ENCODE data around the gene YJEFN3. TPM values are rescaled to one million over a fixed set of nuclear protein-coding genes. Genes with fewer than 3 reads are reported as not detected.

Gene YJEFN3
- total and polyA plus RNA-seq, 2 of the 8 experiments (the other 6 are each of a cell fraction or from before 2014, with no cell fraction given), result 5.7 to 9.4 TPM

DNA sequence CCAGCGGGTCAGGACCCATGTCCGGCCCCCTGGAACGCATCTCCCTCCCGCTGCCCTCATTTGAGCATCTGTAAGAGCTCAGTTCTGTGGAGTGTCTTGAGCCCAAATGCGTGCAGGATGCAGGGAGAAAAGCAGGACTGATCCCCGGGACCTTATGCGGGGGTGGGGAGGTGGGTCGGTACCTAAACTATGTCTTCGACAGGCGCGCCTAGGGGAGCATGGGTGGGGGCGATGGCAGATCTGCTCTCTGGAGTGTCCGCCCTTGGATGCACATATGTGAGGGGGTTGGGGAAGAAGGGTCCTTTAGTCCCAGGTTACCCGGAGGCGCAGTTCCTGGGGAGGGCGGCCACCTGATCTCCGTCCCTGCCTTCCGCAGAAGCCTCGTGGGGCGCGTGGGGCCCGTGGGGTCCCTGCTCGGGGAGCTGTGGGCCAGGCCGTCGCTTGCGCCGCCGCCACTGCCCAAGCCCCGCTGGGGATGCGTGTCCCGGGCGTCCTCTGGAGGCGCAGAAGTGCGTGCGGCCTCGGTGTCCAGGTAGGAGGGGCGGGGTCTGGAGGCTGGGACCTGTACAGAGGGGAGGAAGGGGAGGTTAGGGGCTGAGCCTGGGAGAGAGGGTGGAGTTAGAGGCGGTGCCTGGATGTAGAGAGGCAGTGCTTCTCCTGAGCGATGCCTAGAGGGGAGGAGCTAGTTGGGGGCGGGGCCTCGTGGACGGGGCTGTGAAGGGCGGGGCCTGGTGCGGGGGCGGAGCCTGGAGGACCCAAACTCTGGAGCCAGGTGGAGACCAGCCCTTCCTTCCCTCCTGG lies 12.2 kb downstream of the YJEFN3 start:
- no peak overlapping the region for H2BK120ac ChIP-seq (replicated peaks; ENCODE audit: low read depth, low read length)
- no peak overlapping the region for H4K91ac ChIP-seq (replicated peaks; ENCODE audit: insufficient read length, low read length)
- peaks cover 9% of the 10 kb centered on the region; the same call in 1 of the 2 replicates for H3K23me2 ChIP-seq (ENCODE audit: low read depth, low read length)
- H3K4me1 ChIP-seq (replicated peaks in 1 of 4; ENCODE audit: control insufficient read depth in 3 of 4, insufficient read depth in 4 of 4, low read length in 3 of 4), result peaks cover 0 to 8% (median 3%) of the 10 kb centered on the region in 4 experiments; a peak in 3 of 7 replicates
- H3K4ac ChIP-seq (replicated peaks; ENCODE audit: insufficient read length, low read depth, low read length), result no peak overlapping the region
- peak; percentile 94 to 98 for DNase-seq (ENCODE audit: low read depth in 1 of 2, low spot score in 2 of 2)
- no peak overlapping the region for H2BK20ac ChIP-seq (ENCODE audit: low read length)
- H3K4me2 ChIP-seq (ENCODE audit: insufficient read depth in 1 of 2, low read depth in 2 of 2, low read length in 2 of 2), result peak overlapping the region; percentile 52 to 66
- H3K27ac ChIP-seq (ENCODE audit: low read depth, low read length), result no peak overlapping the region
- peak; percentile 36 for FAIRE-seq
- no peaks in the 10 kb centered on the region for H3K36me3 ChIP-seq (ENCODE audit: control insufficient read depth in 2 of 4, insufficient read depth in 4 of 4, low read length in 3 of 4)
- 0 out of 7 replicates have a peak overlapping the region, but pooled peaks of 2 of the 4 experiments have one; percentile 8 to 30 for H3K9ac ChIP-seq (replicated peaks in 1 of 4; ENCODE audit: extremely low read depth in 1 of 4, low read depth in 3 of 4, low read length in 3 of 4)
- no peak overlapping the region for H2BK15ac ChIP-seq (ENCODE audit: low read length)
- no peaks in the 10 kb centered on the region for H3K79me1 ChIP-seq (ENCODE audit: low read depth, low read length)
- no peak overlapping the region for H2AFZ ChIP-seq (ENCODE audit: low read length)
- POLR2A ChIA-PET (ENCODE audit: partially characterized antibody), result interaction anchor here (0.6 to 1.6 kb wide), 8 partner anchors 9 to 109 kb away, joined by 3 to 6 read pairs (median 4); partner anchors contain the start of genes LPAR2, NDUFA13 and TSSK6
- H2AK5ac ChIP-seq (ENCODE audit: low read depth, low read length), result no peak overlapping the region
- no peak overlapping the region for H3K56ac ChIP-seq (replicated peaks; ENCODE audit: insufficient read length, low read depth, low read length)
- peak overlapping the region; percentile 27; the same call in 1 of the 2 replicates for H2BK12ac ChIP-seq (ENCODE audit: low read depth, low read length)
- H3K14ac ChIP-seq (ENCODE audit: insufficient read length), result no peak overlapping the region
- no peaks in the 10 kb centered on the region for H3K79me2 ChIP-seq (ENCODE audit: control insufficient read depth in 1 of 2, insufficient read depth in 2 of 2, low read length in 2 of 2)
- H2BK5ac ChIP-seq (ENCODE audit: low read depth, low read length), result no peak overlapping the region
- H4K5ac ChIP-seq (ENCODE audit: insufficient read length, low read depth, low read length), result no peak overlapping the region
- CTCF ChIA-PET (ENCODE audit: partially characterized antibody), result interaction anchor here (0.6 to 8.2 kb wide), 10 partner anchors 8 to 459 kb away, joined by 3 to 104 read pairs (median 4); partner anchors contain the start of genes NDUFA13 and YJEFN3
- peaks cover 6 to 26% (median 20%) of the 10 kb centered on the region in 4 experiments for H3K27me3 ChIP-seq (replicated peaks in 1 of 4; ENCODE audit: control insufficient read depth in 3 of 4, extremely low read depth in 1 of 4, insufficient read depth in 3 of 4, low read length in 3 of 4)
- peaks cover 3% of the 10 kb centered on the region in 2 experiments for H4K20me1 ChIP-seq (replicated peaks in 1 of 2; ENCODE audit: control insufficient read depth in 1 of 2, insufficient read depth in 2 of 2, low read length in 2 of 2)
- no peak overlapping the region for H3K18ac ChIP-seq (ENCODE audit: extremely low read depth, low read length)
- no peak overlapping the region for H3K23ac ChIP-seq (ENCODE audit: insufficient read length)
- H3K9me3 ChIP-seq (ENCODE audit: insufficient read depth in 2 of 2, low read depth in 1 of 2, low read length in 1 of 2), result peaks cover 0 to 4% of the 10 kb centered on the region in 2 experiments; a peak in 1 of 4 replicates
- H4K8ac ChIP-seq (ENCODE audit: extremely low read depth, insufficient read depth, low read length), result peak overlapping the region; percentile 2; the same call in 1 of the 2 replicates
- WGBS, 2 experiments (ENCODE audit: extremely low coverage in 1 of 2, insufficient coverage in 1 of 2, insufficient read length in 1 of 2, insufficient replicate concordance in 2 of 2, low coverage in 1 of 2, low lambda C conversion rate in 2 of 2, missing lambda C conversion rate in 1 of 2), result 28% methylated on average over 25 of the region's 45 CpGs; no CpG with 5 or more reads in 1 of the 2 experiments
- peak overlapping the region; percentile 3 to 55 (median 46); a peak in 7 of 8 replicates for H3K4me3 ChIP-seq (ENCODE audit: extremely low read depth in 1 of 4, insufficient read depth in 2 of 4, low read depth in 3 of 4, low read length in 4 of 4)
- no peak for TF ChIP-seq CHD1 (IDR thresholded peaks at IDR 0.05; ENCODE audit: low read depth, low read length)
- TF ChIP-seq EGR1 (IDR thresholded peaks at IDR 0.05; ENCODE audit: borderline replicate concordance, low read depth, low read length), result peak; percentile 70; the same call in 1 of the 2 replicates
- TF ChIP-seq ASH2L (IDR thresholded peaks at IDR 0.05; ENCODE audit: low read length), result peak; percentile 28
- TF ChIP-seq PHF8 (conservative IDR thresholded peaks at IDR 0.05; ENCODE audit: low read depth, low read length), result 0 out of 2 replicates have a peak, but pooled peaks have one; percentile 37
- TF ChIP-seq CTBP2 (IDR thresholded peaks at IDR 0.05; ENCODE audit: borderline replicate concordance, insufficient read depth, insufficient read length, low read length), result no peak
- peak in 1 of 2 experiments; percentile 17; a peak in 1 of 4 replicates for TF ChIP-seq RAD21 (IDR thresholded peaks at IDR 0.05 in 1 of 2, conservative IDR thresholded peaks at IDR 0.05 in 1 of 2; ENCODE audit: low read depth in 2 of 2, low read length in 2 of 2)
- TF ChIP-seq, protein P1, sequence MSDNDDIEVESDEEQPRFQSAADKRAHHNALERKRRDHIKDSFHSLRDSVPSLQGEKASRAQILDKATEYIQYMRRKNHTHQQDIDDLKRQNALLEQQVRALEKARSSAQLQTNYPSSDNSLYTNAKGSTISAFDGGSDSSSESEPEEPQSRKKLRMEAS (IDR thresholded peaks at IDR 0.05), result 0 out of 2 replicates have a peak, but pooled peaks have one; percentile 5
- TF ChIP-seq SP1 (IDR thresholded peaks at IDR 0.05; ENCODE audit: low read depth, low read length), result 0 out of 2 replicates have a peak, but pooled peaks have one; percentile 50
- no peak for TF ChIP-seq POLR2AphosphoS5 (IDR thresholded peaks at IDR 0.05; ENCODE audit: low read depth, low read length)
- no peak for TF ChIP-seq CEBPB (IDR thresholded peaks at IDR 0.05; ENCODE audit: low read depth, low read length)

All from H1 (cell line).